Measurements from ENCODE around the gene ZBTB17. TPM values are rescaled to one million over a fixed set of nuclear protein-coding genes. Genes with fewer than 3 reads are reported as not detected.

ZBTB17 gene
- total RNA-seq, 1 donor from 2014 or later, result 19.5 TPM

- peak overlapping the region; percentile 78 for H3K4me2 ChIP-seq
- peaks cover 14% of the 10 kb centered on the region for H3K27me3 Mint-ChIP-seq (ENCODE audit: insufficient read depth, low read depth)
- peak overlapping the region; percentile 40 for H3K4me3 ChIP-seq
- H3K9me3 ChIP-seq (ENCODE audit: low read depth), result no peaks in the 10 kb centered on the region
- H3K79me2 ChIP-seq (ENCODE audit: low read depth), result no peaks in the 10 kb centered on the region
- H3K36me3 ChIP-seq, result no peaks in the 10 kb centered on the region
- no peak overlapping the region for H2AFZ ChIP-seq (replicated peaks)
- H3K27ac Mint-ChIP-seq, result no peak overlapping the region
- H4K20me1 ChIP-seq (ENCODE audit: low read depth), result peaks cover 3% of the 10 kb centered on the region
- peaks cover 9% of the 10 kb centered on the region for H3K4me1 ChIP-seq
- no peak overlapping the region for H3K27ac ChIP-seq
- no peak overlapping the region for H3K9ac ChIP-seq
- no peaks in the 10 kb centered on the region for H3K36me3 Mint-ChIP-seq
- no peaks in the 10 kb centered on the region for H3K9me3 Mint-ChIP-seq
- H3K27me3 ChIP-seq, result peaks cover 51% of the 10 kb centered on the region
- peak; percentile 72 for DNase-seq (ENCODE audit: low spot score)
- no peaks in the 10 kb centered on the region for H3F3A ChIP-seq (ENCODE audit: low read depth)
- H3K4me1 Mint-ChIP-seq, result peaks cover 17% of the 10 kb centered on the region
- peak; percentile 38 for TF ChIP-seq EZH2 (IDR thresholded peaks at IDR 0.05)
- TF ChIP-seq CTCF (IDR thresholded peaks at IDR 0.05), result no peak
- peak overlapping the region; percentile 21 for H3K4me3 Mint-ChIP-seq
Measured at GRCh38 chr1:16012590-16013219, 36.8 kb upstream of the ZBTB17 start.

- no peak overlapping the region for H2AFZ ChIP-seq (replicated peaks)
- H3K4me3 ChIP-seq, result no peak overlapping the region
- H3K4me1 ChIP-seq, result peaks cover 9% of the 10 kb centered on the region
- DNase-seq (ENCODE audit: low spot score), result no peak
- no peak overlapping the region for H3K9ac ChIP-seq
- Mint-ChIP-seq H3K4me3 (no peak overlapping the region), H3K27me3 (ENCODE audit: insufficient read depth, low read depth) (peaks cover 11% of the 10 kb centered on the region), H3K9me3 (no peaks in the 10 kb centered on the region), H3K4me1 (peaks cover 14% of the 10 kb centered on the region), H3K27ac (no peak overlapping the region), H3K36me3 (no peaks in the 10 kb centered on the region)
- no peaks in the 10 kb centered on the region for H3K9me3 ChIP-seq (ENCODE audit: low read depth)
- H3K36me3 ChIP-seq, result no peaks in the 10 kb centered on the region
- H3K27me3 ChIP-seq, result peaks cover 56% of the 10 kb centered on the region
- H3K79me2 ChIP-seq (ENCODE audit: low read depth), result no peaks in the 10 kb centered on the region
- no peak overlapping the region for H3K27ac ChIP-seq
- TF ChIP-seq EZH2phosphoT487 (IDR thresholded peaks at IDR 0.05), result no peak
- TF ChIP-seq EZH2 (IDR thresholded peaks at IDR 0.05), result no peak
- TF ChIP-seq CTCF (IDR thresholded peaks at IDR 0.05), result no peak
- H3K4me2 ChIP-seq, result no peak overlapping the region
- H4K20me1 ChIP-seq (ENCODE audit: low read depth), result peaks cover 3% of the 10 kb centered on the region
- no peaks in the 10 kb centered on the region for H3F3A ChIP-seq (ENCODE audit: low read depth)
Measured at GRCh38 chr1:16011936-16012589, 36.2 kb upstream of the ZBTB17 start.

GRCh38 chr1:16010837-16011236 is 34.9 kb upstream of the ZBTB17 start:
- H3K27ac ChIP-seq, result no peak overlapping the region

More at GRCh38 chr1:16010837-16011236, 34.9 kb upstream of the ZBTB17 start:
- H3K27me3 Mint-ChIP-seq (ENCODE audit: insufficient read depth, low read depth), result peaks cover 8% of the 10 kb centered on the region
- no peak overlapping the region for H3K4me3 Mint-ChIP-seq
- no peaks in the 10 kb centered on the region for H3K36me3 ChIP-seq
- no peaks in the 10 kb centered on the region for H3K36me3 Mint-ChIP-seq
- H3K4me1 Mint-ChIP-seq, result peaks cover 21% of the 10 kb centered on the region
- no peak overlapping the region for H3K9ac ChIP-seq
- H3K4me3 ChIP-seq, result no peak overlapping the region
- DNase-seq (ENCODE audit: low spot score), result no peak
- no peaks in the 10 kb centered on the region for H3K9me3 ChIP-seq (ENCODE audit: low read depth)
- no peaks in the 10 kb centered on the region for H3K79me2 ChIP-seq (ENCODE audit: low read depth)
- peaks cover 9% of the 10 kb centered on the region for H3K4me1 ChIP-seq
- H2AFZ ChIP-seq (replicated peaks), result no peak overlapping the region
- H3K9me3 Mint-ChIP-seq, result no peaks in the 10 kb centered on the region
- no peak for TF ChIP-seq EZH2phosphoT487 (IDR thresholded peaks at IDR 0.05)
- no peak for TF ChIP-seq EZH2 (IDR thresholded peaks at IDR 0.05)
- TF ChIP-seq CTCF (IDR thresholded peaks at IDR 0.05), result no peak
- no peak overlapping the region for H3K4me2 ChIP-seq
- H3K27ac Mint-ChIP-seq, result no peak overlapping the region
- peaks cover 69% of the 10 kb centered on the region for H3K27me3 ChIP-seq
- H4K20me1 ChIP-seq (ENCODE audit: low read depth), result peaks cover 3% of the 10 kb centered on the region
- H3F3A ChIP-seq (ENCODE audit: low read depth), result no peaks in the 10 kb centered on the region

Data from neural progenitor cell (in vitro differentiated cells).